Hepatocyte (in vitro differentiated cells): ENCODE results near the gene ANGPTL5. TPM values are rescaled to one million over a fixed set of nuclear protein-coding genes. Genes with fewer than 3 reads are reported as not detected.
"Not testable (repeated sequence)": the region's sequence is repeated elsewhere in the genome, so short reads cannot be mapped to it uniquely, and the experiment has no call there.

ENCODE experiments used
- DNase-seq: peaks from one replicate; pipeline ENCODE4 v3.0.0-alpha.2; 2016; ENCODE audit warnings: low spot score
- H2AFZ ChIP-seq: fragments of 200-600 bp; sonication (generic); 2 replicates; pipeline ENCODE4 v1.6.0; 2016; ENCODE audit warnings: antibody characterized with exemption, mild to moderate bottlenecking
- H3K27ac ChIP-seq: fragments of 200-600 bp; sonication (generic); 2 replicates; pipeline ENCODE4 v1.5.1; 2016; ENCODE audit warnings: mild to moderate bottlenecking
- H3K27me3 ChIP-seq: fragments of 200-600 bp; sonication (generic); 2 replicates; pipeline ENCODE4 v1.6.1; 2016
- H3K36me3 ChIP-seq: fragments of 200-600 bp; sonication (generic); replicated peaks from 2 replicates; pipeline ENCODE4 v1.5.1; 2016; ENCODE audit warnings: low read depth; ENCODE audit not compliant: insufficient read depth
- H3K4me1 ChIP-seq: fragments of 200-600 bp; sonication (generic); 2 replicates; pipeline ENCODE4 v1.5.1; 2016; ENCODE audit warnings: mild to moderate bottlenecking, moderate library complexity; ENCODE audit not compliant: insufficient read depth
- H3K4me2 ChIP-seq: fragments of 200-600 bp; sonication (generic); 2 replicates; pipeline ENCODE4 v1.6.0; 2016
- H3K4me3 ChIP-seq: fragments of 200-600 bp; sonication (generic); 2 replicates; pipeline ENCODE4 v1.5.1; 2016; ENCODE audit warnings: mild to moderate bottlenecking
- H3K79me2 ChIP-seq: fragments of 200-600 bp; sonication (generic); 2 replicates; pipeline ENCODE4 v1.6.0; 2017; ENCODE audit warnings: mild to moderate bottlenecking
- H3K9me2 ChIP-seq: fragments of 200-600 bp; sonication (generic); replicated peaks from 2 replicates; pipeline ENCODE4 v1.6.0; 2017; ENCODE audit warnings: mild to moderate bottlenecking; ENCODE audit not compliant: insufficient read depth
- H3K9me3 ChIP-seq: fragments of 200-600 bp; sonication (generic); 2 replicates; pipeline ENCODE4 v1.5.1; 2016; ENCODE audit warnings: low read depth, mild to moderate bottlenecking
- H4K20me1 ChIP-seq: fragments of 200-600 bp; sonication (generic); 2 replicates; pipeline ENCODE4 v1.6.0; 2016; ENCODE audit warnings: mild to moderate bottlenecking; ENCODE audit not compliant: insufficient read depth, poor library complexity, severe bottlenecking
- EZH2 ChIP-seq: fragments of 200-600 bp; sonication (generic); IDR thresholded peaks from 2 replicates; pipeline ENCODE4 v1.6.1; 2016; ENCODE audit warnings: antibody characterized with exemption, mild to moderate bottlenecking, borderline replicate concordance
- EZH2phosphoT487 ChIP-seq: fragments of 200-600 bp; sonication (generic); IDR thresholded peaks from one replicate; pipeline ENCODE4 v1.6.1; 2018; ENCODE audit warnings: antibody characterized with exemption, mild to moderate bottlenecking, low read depth, moderate library complexity; ENCODE audit not compliant: unreplicated experiment, severe bottlenecking
- WGBS: methylation state at CpG from one replicate; pipeline ENCODE4 v1.1.6; 2016; ENCODE audit warnings: low lambda C conversion rate; ENCODE audit errors: missing lambda C conversion rate; 5-methylcytosine and 5-hydroxymethylcytosine counted together
- polyA plus RNA-seq: library from polyadenylated mRNA; unstranded; fragments of >200 nt; fragmentation: Nextera tagmentation; extraction: Ambion mirVana; gene quantifications from 2 replicates; pipeline ENCODE4 v1.2.1, GENCODE V29; 2016
- total RNA-seq: library from RNA; depleted of rRNA; stranded (reverse); fragments of >200 nt; gene quantifications from 2 replicates; pipeline ENCODE4 v1.2.3, GENCODE V29; 2014
- TF ChIP-seq, protein P1 (sequence below): fragments of 200-600 bp; sonication (generic); IDR thresholded peaks from 2 replicates; pipeline ENCODE4 v1.5.1; 2016; ENCODE audit warnings: antibody characterized with exemption, mild to moderate bottlenecking; ENCODE audit not compliant: poor library complexity

The ANGPTL5 gene
- total and polyA plus RNA-seq, 2 experiments from 2014 or later = 0.12 TPM; not detected in 1

DNA sequence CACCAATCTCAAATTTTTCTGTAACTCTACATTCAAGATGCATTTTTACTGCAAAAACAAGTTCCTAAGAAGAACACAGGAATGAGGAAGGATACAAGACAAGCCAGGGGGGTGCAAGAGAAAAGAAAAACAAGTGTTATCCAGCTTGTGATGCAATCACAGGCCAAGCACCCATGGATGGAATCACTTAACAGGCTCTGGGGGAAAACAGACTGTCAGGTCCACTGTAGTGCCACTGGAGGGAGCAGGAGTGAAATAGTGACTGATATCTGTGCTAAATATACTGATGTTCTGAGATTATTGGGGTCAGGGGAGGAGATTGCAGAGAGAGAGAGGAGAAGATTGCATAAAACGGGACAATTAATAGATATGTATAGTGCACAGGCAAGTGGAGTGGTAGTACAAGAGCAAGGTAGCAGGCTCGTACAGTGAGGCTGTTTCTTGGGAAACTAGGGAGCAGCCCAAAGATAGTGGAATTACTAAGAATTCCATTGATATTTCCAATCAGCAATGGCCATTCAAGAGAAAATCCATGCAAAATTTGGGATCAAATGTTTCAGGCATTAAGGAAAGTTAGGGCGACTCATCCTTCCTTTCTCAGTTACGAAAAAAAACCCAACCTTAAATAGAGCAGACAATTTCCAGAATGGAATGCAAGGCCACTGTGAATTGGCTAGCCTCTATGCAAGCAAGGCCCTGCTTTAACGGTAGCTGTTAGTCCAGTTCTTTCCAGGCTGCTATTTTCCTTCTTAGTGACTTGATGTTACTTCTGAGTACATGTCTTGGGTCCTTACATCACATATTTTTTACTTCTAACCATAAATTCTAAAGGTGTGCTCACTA is 53.7 kb downstream of the ANGPTL5 start:
- TF ChIP-seq, protein P1, sequence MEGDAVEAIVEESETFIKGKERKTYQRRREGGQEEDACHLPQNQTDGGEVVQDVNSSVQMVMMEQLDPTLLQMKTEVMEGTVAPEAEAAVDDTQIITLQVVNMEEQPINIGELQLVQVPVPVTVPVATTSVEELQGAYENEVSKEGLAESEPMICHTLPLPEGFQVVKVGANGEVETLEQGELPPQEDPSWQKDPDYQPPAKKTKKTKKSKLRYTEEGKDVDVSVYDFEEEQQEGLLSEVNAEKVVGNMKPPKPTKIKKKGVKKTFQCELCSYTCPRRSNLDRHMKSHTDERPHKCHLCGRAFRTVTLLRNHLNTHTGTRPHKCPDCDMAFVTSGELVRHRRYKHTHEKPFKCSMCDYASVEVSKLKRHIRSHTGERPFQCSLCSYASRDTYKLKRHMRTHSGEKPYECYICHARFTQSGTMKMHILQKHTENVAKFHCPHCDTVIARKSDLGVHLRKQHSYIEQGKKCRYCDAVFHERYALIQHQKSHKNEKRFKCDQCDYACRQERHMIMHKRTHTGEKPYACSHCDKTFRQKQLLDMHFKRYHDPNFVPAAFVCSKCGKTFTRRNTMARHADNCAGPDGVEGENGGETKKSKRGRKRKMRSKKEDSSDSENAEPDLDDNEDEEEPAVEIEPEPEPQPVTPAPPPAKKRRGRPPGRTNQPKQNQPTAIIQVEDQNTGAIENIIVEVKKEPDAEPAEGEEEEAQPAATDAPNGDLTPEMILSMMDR = peak; percentile 60
- TF ChIP-seq EZH2 = no peak
- Histone ChIP-seq H3K9me2 (no peaks in the 10 kb centered on the region), H3K36me3 (no peaks in the 10 kb centered on the region), H3K4me3 (no peak overlapping the region), H4K20me1 (no peaks in the 10 kb centered on the region), H3K4me1 (peaks cover 28% of the 10 kb centered on the region), H2AFZ (no peak overlapping the region), H3K4me2 (no peak overlapping the region), H3K79me2 (no peaks in the 10 kb centered on the region), H3K27me3 (no peaks in the 10 kb centered on the region), H3K9me3 (no peaks in the 10 kb centered on the region), H3K27ac (no peak overlapping the region)
- peak; percentile 77 for DNase-seq
- WGBS = 62% methylated on average over 5 of the region's 5 CpGs

DNA sequence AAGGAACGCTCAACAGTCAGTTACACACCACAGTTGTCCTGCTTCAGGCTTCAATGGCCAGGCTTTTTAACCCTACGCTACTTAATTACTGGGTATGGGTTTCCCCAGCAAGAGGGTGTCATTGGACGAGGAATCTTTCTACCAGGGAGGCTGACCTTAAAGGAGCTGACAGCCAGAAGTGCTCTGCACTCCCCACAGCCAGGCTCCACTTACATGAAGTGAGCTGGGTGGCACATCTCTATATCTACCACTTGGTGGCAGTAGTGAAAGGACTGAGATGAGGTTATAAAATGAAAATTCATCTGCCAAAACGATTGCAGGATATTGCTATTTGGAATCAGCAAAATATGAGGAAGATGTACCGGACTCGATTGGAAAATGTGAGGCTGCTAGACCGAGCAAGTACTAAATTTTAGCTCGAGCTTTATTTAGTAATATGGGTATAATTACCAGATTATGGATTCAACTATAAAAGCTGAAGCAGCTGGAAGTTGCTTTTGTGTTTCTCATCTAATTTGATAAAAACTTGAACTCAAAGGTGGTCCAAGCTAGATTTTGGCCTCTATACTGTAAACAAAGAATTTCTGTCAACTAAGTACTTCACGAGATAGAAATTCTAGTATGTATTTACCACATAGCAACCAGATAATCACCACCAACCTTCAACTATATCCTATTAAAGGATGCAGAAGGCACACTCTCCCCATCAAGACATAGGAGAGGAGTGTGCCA is 55.5 kb downstream of the ANGPTL5 start:
- H3K4me3 ChIP-seq = no peak overlapping the region
- H3K36me3 ChIP-seq = no peaks in the 10 kb centered on the region
- H3K9me2 ChIP-seq = no peaks in the 10 kb centered on the region
- H3K4me2 ChIP-seq = peak overlapping the region; percentile 7
- H2AFZ ChIP-seq = no peak overlapping the region
- H3K9me3 ChIP-seq = no peaks in the 10 kb centered on the region
- H4K20me1 ChIP-seq = no peaks in the 10 kb centered on the region
- DNase-seq = peak; percentile 86
- H3K4me1 ChIP-seq = peaks cover 13% of the 10 kb centered on the region
- TF ChIP-seq, protein P1 = peak; percentile 87
- no peak for TF ChIP-seq EZH2
- no peak for TF ChIP-seq EZH2phosphoT487
- H3K79me2 ChIP-seq = no peaks in the 10 kb centered on the region
- WGBS = 28% methylated on average over 9 of the region's 9 CpGs
- H3K27me3 ChIP-seq = no peaks in the 10 kb centered on the region
- no peak overlapping the region for H3K27ac ChIP-seq

DNA sequence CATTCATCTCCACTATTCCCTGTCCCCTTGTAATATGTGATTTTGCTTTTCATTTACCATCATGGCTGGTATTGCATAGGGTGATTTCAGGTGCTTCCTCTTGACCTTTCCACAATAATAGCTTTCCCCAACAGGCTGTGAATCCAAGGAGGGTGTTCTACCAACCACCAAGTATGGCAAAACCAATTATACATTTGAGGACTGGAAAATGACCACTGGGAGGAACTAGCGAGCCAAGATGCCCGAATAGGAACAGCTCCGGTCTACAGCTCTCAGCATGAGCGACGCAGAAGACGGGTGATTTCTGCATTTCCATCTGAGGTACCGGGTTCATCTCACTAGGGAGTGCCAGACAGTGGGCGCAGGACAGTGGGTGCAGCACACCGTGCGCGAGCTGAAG is 64.1 kb downstream of the ANGPTL5 start:
- not testable (repeated sequence) for H3K9me3 ChIP-seq, H4K20me1 ChIP-seq, H3K36me3 ChIP-seq, H3K27me3 ChIP-seq, H3K4me1 ChIP-seq, H3K79me2 ChIP-seq, H3K4me2 ChIP-seq, H3K4me3 ChIP-seq, H3K9me2 ChIP-seq, H2AFZ ChIP-seq, H3K27ac ChIP-seq, DNase-seq
- TF ChIP-seq, protein P1 = peak; percentile 7
- WGBS = 97% methylated on average over 11 of the region's 11 CpGs
